Vein endothelial cell (primary cell): Measurements from ENCODE around the gene SGK2. TPM values are rescaled to one million over a fixed set of nuclear protein-coding genes. Genes with fewer than 3 reads are reported as not detected.

Experiments
- total RNA-seq: library from RNA; depleted of rRNA; stranded (reverse); fragments of >200 nt; gene quantifications from 2 replicates; pipeline ENCODE4 v1.2.3, GENCODE V29; 2012

The SGK2 gene
- 0.67 TPM in 1 of 2 replicates, not detected in the other for total RNA-seq

GRCh38 chr20:43558412-43559146, at the start of gene SGK2:
SGK2 (plus strand) TSS chr20:43559027; CDS start chr20:43566496, 7,469 bp downstream.

DNA sequence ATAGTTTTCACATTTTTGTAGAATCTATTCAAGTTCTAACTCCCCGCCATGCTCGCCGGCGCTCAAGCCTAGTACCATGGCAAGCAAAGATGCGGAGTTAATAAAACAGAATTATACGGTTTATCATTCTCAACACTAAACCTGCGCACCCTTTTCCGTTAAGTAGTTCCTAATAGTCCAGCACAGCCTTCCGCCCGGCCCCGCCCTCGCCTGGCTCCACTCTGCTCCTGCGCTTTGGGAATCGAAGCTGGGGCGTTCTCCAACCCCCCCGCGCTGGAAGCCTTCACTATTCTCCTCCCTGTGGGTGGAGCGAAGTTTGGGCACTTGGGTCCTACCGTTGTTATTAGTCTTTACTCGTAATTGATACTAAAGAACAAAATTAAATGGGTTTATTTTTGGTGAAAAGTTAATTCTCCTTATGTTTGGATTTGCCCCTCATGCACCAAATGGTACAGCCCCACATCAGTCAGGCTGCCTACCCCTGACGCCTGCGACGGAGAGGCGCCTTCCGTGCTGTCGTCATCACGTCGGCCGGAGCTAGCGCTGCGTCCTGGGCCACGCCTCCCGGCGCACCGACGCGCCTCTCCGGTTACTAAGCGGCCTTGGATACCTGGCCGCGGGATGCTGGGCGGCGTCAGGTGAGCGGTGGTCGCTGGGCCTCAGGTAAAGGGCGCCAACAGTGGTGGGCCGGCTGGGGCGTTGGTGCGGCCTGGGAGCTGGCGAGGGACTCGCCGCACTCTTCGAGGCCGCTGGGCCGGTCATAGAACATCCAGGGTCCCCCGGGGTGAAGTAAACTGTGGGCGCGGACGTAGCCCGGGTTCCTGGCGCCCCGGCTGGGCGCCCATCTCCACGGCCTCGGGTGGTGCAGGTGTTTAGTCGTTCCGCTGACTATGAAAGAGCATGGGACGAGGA, 31.8 kb downstream of the SGK2 start, which contains the start of gene IFT52:
Gene IFT52, plus strand, starts transcription at position 546 of the 912 bp plus-strand sequence. CDS start 3,762 bp downstream, outside the sequence.

Other genes with a start within 250 kb of the SGK2 start
- gene SRSF6, start 101.1 kb upstream of the SGK2 start, total RNA-seq = 58.7 and 67.9 TPM in 2 replicates
- 5.2 and 5.6 TPM in 2 replicates for gene L3MBTL1, start 51.3 kb upstream of the SGK2 start, total RNA-seq
- gene IFT52, start 31.9 kb downstream of the SGK2 start, total RNA-seq = 42.3 and 49.0 TPM in 2 replicates
- gene MYBL2, start 108.1 kb downstream of the SGK2 start, total RNA-seq = 24.5 and 28.0 TPM in 2 replicates
- not detected in 2 replicates for gene GTSF1L, start 168.0 kb downstream of the SGK2 start, total RNA-seq